Gastroesophageal sphincter (tissue), 4 donors: ENCODE data around the gene DUOXA1. TPM values are rescaled to one million over a fixed set of nuclear protein-coding genes. Genes with fewer than 3 reads are reported as not detected.

ENCODE experiments used
- ATAC-seq: fragments of 150-250 bp; one replicate; pipeline ENCODE4 v1.9.1; 2016; ENCODE audit warnings: mild to moderate bottlenecking, moderate library complexity
- H3K27ac ChIP-seq, 4 donors: fragments of 200-600 bp; sonication (generic) in 3 of 4; 1 replicate in 3 of 4; 2 replicates in 1 of 4; pipeline ENCODE4 v1.5.1; 2016 to 2019
- H3K27me3 ChIP-seq: fragments of 200-600 bp; sonication (generic); one replicate; pipeline ENCODE4 v1.5.1; 2019
- H3K36me3 ChIP-seq, 2 donors: fragments of 200-600 bp; sonication (generic); one replicate each; pipeline ENCODE4 v1.5.1; 2019; ENCODE audit warnings: control low read depth in 1 of 2
- H3K4me1 ChIP-seq, 3 donors: fragments of 200-600 bp; sonication (generic); 1 replicate in 2 of 3; 2 replicates in 1 of 3; pipeline ENCODE4 v1.5.1; 2016 to 2019; ENCODE audit warnings: control low read depth in 2 of 3
- H3K4me3 ChIP-seq, 2 donors: fragments of 200-600 bp; sonication (generic); one replicate each; pipeline ENCODE4 v1.5.1; 2019; ENCODE audit warnings: mild to moderate bottlenecking in 1 of 2, moderate library complexity in 1 of 2
- H3K9me3 ChIP-seq, 3 donors: fragments of 200-600 bp; sonication (generic); one replicate each; pipeline ENCODE4 v1.5.1; 2017 to 2019; ENCODE audit warnings: control low read depth in 2 of 3
- CTCF ChIP-seq, 4 experiments: fragments of 200-600 bp in 2 of 4; fragments of 450-650 bp in 2 of 4; sonication (generic) in 1 of 4; IDR thresholded peaks; one replicate each; pipeline ENCODE4 v1.5.1; 2017 to 2019; ENCODE audit warnings: antibody characterized with exemption in 4 of 4, mild to moderate bottlenecking in 2 of 4, moderate library complexity in 2 of 4
- EP300 ChIP-seq: sonication (generic); formaldehyde crosslinking; IDR thresholded peaks from one replicate; pipeline ENCODE4 v1.6.1; 2017; ENCODE audit warnings: antibody characterized with exemption, mild to moderate bottlenecking
- POLR2A ChIP-seq, 2 donors: fragments of 450-650 bp; IDR thresholded peaks; one replicate each; pipeline ENCODE4 v1.6.1; 2017; ENCODE audit warnings: antibody characterized with exemption in 2 of 2, mild to moderate bottlenecking in 2 of 2, moderate library complexity in 1 of 2
- POLR2AphosphoS5 ChIP-seq: sonication (generic); formaldehyde crosslinking; IDR thresholded peaks from one replicate; pipeline ENCODE4 v1.6.1; 2017; ENCODE audit warnings: antibody characterized with exemption
- WGBS, 2 donors: methylation state at CpG; one replicate each; pipeline ENCODE4 v1.1.5; 2018; ENCODE audit warnings: low coverage in 1 of 2; 5-methylcytosine and 5-hydroxymethylcytosine counted together
- total RNA-seq, 4 donors: library from RNA; depleted of rRNA; stranded (reverse); fragments of >200 nt; gene quantifications; one replicate each; pipeline ENCODE4 v1.1.0, GENCODE V29; 2016

The DUOXA1 gene
- total RNA-seq, 4 donors from 2014 or later: 0.67 to 1.7 (median 1.7) TPM; not detected in 1

DNA sequence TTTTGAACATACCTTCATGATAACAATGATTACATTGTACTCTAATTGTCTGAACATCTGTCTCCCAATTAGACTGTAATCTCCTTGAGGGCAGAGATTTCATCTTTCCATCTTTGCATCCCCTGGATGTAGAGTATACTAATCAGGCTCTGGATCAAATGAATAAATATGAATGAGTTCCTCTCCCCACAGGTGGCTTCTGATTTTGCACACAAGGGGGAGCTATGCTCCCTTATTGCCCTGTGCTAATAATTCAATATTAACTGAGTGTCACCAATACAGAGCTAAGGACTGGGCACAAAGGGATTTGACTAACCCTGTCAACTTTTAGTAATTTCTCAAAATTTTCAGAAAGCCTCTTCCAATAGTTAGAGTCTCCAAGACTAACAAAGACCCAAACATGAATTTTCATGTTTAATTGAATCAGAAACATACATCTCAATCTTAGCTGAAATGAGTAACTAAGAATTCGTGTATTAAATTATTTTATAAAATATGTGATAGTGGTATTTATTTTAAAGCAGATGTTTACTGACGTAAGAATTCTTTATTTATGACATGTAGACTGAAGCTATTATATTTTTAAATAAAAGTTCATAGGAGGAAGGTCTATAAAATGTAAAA lies 3.0 kb downstream of the DUOXA1 start:
- peaks cover 96% of the 10 kb centered on the region for H3K27me3 ChIP-seq
- H3K36me3 ChIP-seq: no peaks in the 10 kb centered on the region
- no peak overlapping the region for H3K27ac ChIP-seq
- TF ChIP-seq CTCF (IDR thresholded peaks at IDR 0.05) (peak in 3 of 4 experiments; percentile 24 to 48 (median 42)), EP300 (no peak)
- H3K4me1 ChIP-seq: peaks cover 0 to 15% (median 0%) of the 10 kb centered on the region in 3 donors
- ATAC-seq: no peak
- WGBS, 2 donors: 37 to 58% methylated on average over 2 of the region's 2 CpGs
- H3K4me3 ChIP-seq: no peak overlapping the region
- H3K9me3 ChIP-seq: no peaks in the 10 kb centered on the region

DNA sequence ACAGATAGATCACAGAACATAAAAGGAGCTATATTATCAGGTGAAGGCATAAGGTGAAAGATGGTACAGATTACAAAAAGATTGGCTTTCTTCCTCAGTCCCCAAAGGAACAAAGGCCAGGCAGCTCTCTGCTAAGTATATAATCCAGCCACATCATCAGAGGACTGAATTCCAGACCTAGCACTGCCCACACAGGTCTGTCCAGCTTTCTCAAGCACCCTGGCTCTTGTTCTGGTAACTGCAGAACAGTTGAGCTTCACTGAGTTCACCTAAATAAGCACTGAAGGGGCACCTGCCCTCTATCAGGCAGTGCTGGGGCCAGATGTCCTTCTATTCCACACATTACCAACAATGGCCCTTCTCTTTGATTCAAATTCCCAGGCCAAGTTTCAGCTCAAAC lies 6.3 kb downstream of the DUOXA1 start:
- Histone ChIP-seq H3K4me1 (no peaks in the 10 kb centered on the region), H3K4me3 (no peak overlapping the region), H3K36me3 (no peaks in the 10 kb centered on the region), H3K27ac (no peak overlapping the region), H3K9me3 (no peaks in the 10 kb centered on the region), H3K27me3 (peaks cover 96% of the 10 kb centered on the region)
- no peak for ATAC-seq
- TF ChIP-seq CTCF (IDR thresholded peaks at IDR 0.05): no peak
- TF ChIP-seq POLR2A (IDR thresholded peaks at IDR 0.05): no peak
- no peak for TF ChIP-seq EP300
- no peak for TF ChIP-seq POLR2AphosphoS5

- H3K27ac ChIP-seq: no peak overlapping the region
- no peak overlapping the region for H3K4me3 ChIP-seq
- peaks cover 0 to 5% (median 2%) of the 10 kb centered on the region in 3 donors for H3K4me1 ChIP-seq
- no peaks in the 10 kb centered on the region for H3K9me3 ChIP-seq
- WGBS, 2 donors: 100% methylated on average over 1 of the region's 7 CpGs; no CpG with 5 or more reads in 1 of the 2 donors
- no peak for ATAC-seq
- H3K36me3 ChIP-seq: no peaks in the 10 kb centered on the region
- TF ChIP-seq POLR2A (IDR thresholded peaks at IDR 0.05): no peak
- no peak for TF ChIP-seq POLR2AphosphoS5
- no peak for TF ChIP-seq CTCF (IDR thresholded peaks at IDR 0.05)
- no peak for TF ChIP-seq EP300
- H3K27me3 ChIP-seq: peaks cover 96% of the 10 kb centered on the region
Observed at GRCh38 chr15:45122719-45123118, 7.0 kb downstream of the DUOXA1 start.

DNA sequence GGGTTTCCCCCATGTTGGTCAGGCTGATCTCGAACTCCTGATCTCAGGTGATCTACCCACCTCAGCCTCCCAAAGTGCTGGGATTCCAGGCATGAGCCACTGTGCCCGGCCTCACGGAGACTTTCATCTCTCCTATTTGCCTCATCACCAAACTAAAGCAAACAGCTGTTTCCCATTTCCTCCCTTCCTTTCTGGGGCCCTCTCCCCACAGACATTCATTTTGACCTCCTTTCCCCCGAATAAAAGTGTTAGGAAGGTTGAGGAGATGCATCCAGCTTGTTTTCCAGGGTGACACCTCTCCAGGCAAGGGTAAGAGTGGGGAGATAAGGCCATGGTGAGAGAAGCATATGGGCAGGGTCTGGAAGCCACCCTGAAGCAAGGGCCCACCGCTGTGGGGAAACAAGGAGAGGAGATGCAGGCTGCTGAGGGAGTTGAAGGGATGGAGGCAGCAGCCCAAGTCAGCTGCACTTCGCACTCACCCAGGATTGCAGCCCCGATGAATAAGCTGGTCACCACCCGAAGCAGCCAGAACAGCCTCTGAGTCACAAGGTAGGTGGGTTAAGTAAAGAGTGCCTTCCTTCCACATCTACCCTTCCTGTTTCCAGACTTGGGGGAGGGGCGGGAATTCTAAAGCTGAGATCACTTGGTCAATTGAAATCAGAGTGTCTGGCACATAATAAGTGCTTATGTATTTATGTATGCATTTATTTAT lies 7.8 kb downstream of the DUOXA1 start:
- peaks cover 97% of the 10 kb centered on the region for H3K27me3 ChIP-seq
- H3K36me3 ChIP-seq: no peaks in the 10 kb centered on the region
- no peak overlapping the region for H3K27ac ChIP-seq
- TF ChIP-seq POLR2AphosphoS5 (no peak), POLR2A (IDR thresholded peaks at IDR 0.05) (no peak), CTCF (IDR thresholded peaks at IDR 0.05) (no peak), EP300 (no peak)
- peaks cover 0 to 13% (median 7%) of the 10 kb centered on the region in 3 donors for H3K4me1 ChIP-seq
- H3K4me3 ChIP-seq: no peak overlapping the region
- no peaks in the 10 kb centered on the region for H3K9me3 ChIP-seq
- WGBS, 2 donors: 45 to 65% methylated on average over 5 to 8 of the region's 9 CpGs
- no peak for ATAC-seq

DNA sequence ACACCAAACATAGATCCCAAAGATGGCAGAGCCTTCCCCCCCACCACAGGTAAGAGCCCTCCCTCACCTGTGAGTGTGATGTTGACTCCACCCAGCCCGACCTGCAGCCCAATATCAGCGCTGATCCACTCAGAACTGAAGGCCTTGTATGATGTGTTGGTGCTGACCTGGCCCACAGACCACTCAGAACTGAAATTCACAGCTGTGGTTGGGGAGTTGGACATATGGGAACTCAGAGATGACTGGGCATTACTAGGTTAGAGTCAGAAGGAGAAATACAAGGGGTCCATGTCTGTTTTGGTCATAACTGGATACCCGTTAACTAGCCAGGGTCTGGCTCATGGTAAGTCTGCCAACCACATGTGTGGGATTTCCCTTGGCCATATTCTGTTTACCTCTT lies 8.7 kb downstream of the DUOXA1 start:
- 67 to 100% methylated on average over 1 of the region's 3 CpGs for WGBS, 2 donors
- Histone ChIP-seq H3K27ac (no peak overlapping the region), H3K4me1 (peaks cover 0 to 21% (median 12%) of the 10 kb centered on the region in 3 donors), H3K36me3 (no peaks in the 10 kb centered on the region), H3K27me3 (peaks cover 97% of the 10 kb centered on the region), H3K4me3 (no peak overlapping the region), H3K9me3 (no peaks in the 10 kb centered on the region)
- TF ChIP-seq POLR2A (IDR thresholded peaks at IDR 0.05) (no peak), EP300 (no peak), CTCF (IDR thresholded peaks at IDR 0.05) (no peak), POLR2AphosphoS5 (no peak)
- ATAC-seq: no peak
